RWPE1 (cell line): ENCODE results near the gene PPFIBP1.

Experiments used
- CTCF ChIA-PET: fragments of 350-600 bp; sonication (Branson Sonifier 250); formaldehyde crosslinking; extraction: SDS; loops from one replicate; lab custom pipeline; 2021; lab: Yijun Ruan, JAX
- POLR2A ChIA-PET: fragments of 400-600 bp; formaldehyde crosslinking; extraction: SDS; loops from one replicate; lab custom pipeline; 2020; ENCODE audit warnings: antibody characterized with exemption; ENCODE audit not compliant: low non-redundant PET; lab: Yijun Ruan, JAX
- DNase-seq: peaks from one replicate; pipeline ENCODE4 v3.0.0; 2012; ENCODE audit warnings: low spot score
- H3K27ac ChIP-seq: fragments of 450-650 bp; 2 replicates; pipeline ENCODE4 v1.5.1; 2017
- TF ChIP-seq, protein P1 (sequence below): fragments of 450-650 bp; conservative IDR thresholded peaks from 2 replicates; pipeline ENCODE4 v1.5.1; 2017; ENCODE audit warnings: low read depth, mild to moderate bottlenecking

PPFIBP1 gene

DNA sequence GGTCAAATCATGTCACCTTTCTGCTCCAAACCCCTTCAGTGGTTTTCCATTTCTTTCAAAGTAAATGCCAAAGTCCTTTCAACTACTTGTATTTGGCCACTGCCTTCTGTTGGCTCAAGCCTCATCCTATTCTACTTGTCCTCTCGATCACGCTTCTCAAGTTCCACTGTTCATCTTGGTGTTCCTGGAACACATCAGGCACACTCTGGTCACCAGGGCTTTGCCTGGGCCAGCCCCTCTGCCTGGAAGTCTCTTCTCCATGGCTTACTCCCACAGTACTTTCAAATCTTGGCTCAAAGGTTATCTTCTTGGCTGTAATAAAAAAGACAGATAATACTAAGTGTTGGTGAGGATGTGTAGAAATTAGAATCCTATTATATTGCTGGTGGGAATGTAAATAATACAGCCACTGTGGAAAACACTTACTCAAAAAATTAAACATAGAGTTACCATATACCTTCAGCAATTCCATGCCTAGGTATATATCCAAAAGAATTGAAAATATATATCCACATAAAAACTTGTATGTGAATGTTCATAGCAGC is 17.3 kb upstream of the PPFIBP1 start:
- no peak for DNase-seq
- H3K27ac ChIP-seq = no peak overlapping the region
- TF ChIP-seq, protein P1, sequence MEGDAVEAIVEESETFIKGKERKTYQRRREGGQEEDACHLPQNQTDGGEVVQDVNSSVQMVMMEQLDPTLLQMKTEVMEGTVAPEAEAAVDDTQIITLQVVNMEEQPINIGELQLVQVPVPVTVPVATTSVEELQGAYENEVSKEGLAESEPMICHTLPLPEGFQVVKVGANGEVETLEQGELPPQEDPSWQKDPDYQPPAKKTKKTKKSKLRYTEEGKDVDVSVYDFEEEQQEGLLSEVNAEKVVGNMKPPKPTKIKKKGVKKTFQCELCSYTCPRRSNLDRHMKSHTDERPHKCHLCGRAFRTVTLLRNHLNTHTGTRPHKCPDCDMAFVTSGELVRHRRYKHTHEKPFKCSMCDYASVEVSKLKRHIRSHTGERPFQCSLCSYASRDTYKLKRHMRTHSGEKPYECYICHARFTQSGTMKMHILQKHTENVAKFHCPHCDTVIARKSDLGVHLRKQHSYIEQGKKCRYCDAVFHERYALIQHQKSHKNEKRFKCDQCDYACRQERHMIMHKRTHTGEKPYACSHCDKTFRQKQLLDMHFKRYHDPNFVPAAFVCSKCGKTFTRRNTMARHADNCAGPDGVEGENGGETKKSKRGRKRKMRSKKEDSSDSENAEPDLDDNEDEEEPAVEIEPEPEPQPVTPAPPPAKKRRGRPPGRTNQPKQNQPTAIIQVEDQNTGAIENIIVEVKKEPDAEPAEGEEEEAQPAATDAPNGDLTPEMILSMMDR = no peak
- CTCF ChIA-PET = no interaction called here
- POLR2A ChIA-PET = no interaction called here

DNA sequence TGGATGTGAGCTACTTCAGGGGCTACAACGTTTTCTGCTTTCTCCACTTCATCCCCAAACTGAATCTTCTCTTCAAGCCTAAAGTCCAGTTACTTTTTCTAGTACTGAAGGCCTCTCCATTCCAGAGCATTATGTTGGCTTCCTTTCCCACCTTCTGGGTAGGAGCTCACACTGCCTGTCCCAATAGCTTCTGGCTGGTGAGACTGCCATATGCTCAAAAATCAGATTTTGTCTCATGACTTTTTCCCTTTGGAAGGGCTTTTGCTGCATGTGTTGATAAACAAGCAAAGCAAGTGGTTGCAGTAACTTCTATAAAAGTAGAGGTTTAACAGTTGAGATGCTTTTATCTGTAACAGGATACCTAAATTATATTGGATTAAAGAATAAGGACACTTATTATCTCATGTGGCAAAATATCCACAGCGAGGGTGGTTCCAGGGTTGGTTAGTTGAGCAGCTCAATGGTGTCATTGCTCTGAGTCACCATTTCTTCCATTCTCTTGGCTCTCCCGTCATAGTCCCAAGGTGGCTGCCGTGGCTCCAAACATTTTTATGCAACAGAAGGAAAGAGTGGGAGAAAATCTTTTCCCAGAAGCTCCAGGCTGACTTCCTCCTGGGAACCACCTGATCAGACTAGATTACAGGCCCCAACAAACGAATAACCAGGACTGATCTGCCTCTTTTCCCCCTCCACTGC is 15.1 kb upstream of the PPFIBP1 start:
- POLR2A ChIA-PET = no interaction called here
- no peak for DNase-seq
- TF ChIP-seq, protein P1 = no peak
- H3K27ac ChIP-seq = no peak overlapping the region
- CTCF ChIA-PET = no interaction called here

DNA sequence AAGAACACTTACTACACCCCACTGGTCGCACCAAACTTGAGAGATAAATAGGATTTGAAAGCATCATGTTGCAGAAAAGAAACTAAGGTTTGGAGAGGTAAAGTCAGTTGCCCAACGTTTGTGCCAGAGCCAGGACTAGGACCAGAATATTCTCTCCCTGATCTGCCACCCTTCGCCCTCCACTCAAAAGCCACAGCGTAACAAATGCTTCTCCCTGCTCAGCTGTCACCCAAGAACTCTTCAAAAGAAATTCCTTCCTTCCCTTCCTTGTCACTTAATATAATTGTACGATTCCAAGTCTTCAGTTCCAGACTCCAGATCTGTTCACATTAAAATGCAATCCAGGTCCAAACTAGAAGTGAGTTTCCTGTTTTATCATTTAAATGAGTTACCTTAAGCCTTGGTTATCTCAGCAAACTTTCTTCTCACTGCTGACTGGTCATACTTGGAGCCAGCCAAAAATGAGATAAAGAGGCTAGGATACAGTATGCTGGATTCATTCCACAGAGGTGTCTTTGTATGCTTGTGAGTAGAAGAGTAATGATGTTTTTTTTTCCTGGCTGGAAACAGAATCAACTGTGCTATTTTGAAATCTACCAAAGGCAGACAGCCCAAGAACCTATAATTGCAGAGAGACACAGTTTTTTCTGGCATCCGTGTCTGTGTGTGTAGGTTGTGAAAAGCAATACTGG is 12.8 kb upstream of the PPFIBP1 start:
- CTCF ChIA-PET = interaction anchor here (0.6 kb wide), 1 partner anchor 491 kb away, joined by 3 read pairs; no protein-coding TSS in a partner anchor
- no peak overlapping the region for H3K27ac ChIP-seq
- POLR2A ChIA-PET = no interaction called here
- no peak for DNase-seq
- TF ChIP-seq, protein P1 = no peak

DNA sequence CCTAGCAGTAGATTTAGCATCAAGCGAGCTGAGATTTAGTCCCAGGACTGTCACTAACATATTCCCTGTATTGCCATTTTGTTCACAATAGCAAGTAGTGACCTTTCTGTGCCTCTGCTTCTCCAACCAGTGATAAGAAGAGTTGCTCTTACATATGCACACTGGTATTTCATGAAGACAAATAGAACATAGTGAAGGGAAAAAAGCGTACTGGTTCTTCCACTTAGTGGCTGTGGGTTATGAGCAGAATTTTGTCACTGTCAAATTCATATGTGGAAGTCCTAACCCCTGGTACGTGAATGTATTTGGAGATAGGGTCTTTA is 12.3 kb upstream of the PPFIBP1 start:
- CTCF ChIA-PET = interaction anchor here (0.6 kb wide), 1 partner anchor 491 kb away, joined by 3 read pairs; no protein-coding TSS in a partner anchor
- TF ChIP-seq, protein P1 = no peak

DNA sequence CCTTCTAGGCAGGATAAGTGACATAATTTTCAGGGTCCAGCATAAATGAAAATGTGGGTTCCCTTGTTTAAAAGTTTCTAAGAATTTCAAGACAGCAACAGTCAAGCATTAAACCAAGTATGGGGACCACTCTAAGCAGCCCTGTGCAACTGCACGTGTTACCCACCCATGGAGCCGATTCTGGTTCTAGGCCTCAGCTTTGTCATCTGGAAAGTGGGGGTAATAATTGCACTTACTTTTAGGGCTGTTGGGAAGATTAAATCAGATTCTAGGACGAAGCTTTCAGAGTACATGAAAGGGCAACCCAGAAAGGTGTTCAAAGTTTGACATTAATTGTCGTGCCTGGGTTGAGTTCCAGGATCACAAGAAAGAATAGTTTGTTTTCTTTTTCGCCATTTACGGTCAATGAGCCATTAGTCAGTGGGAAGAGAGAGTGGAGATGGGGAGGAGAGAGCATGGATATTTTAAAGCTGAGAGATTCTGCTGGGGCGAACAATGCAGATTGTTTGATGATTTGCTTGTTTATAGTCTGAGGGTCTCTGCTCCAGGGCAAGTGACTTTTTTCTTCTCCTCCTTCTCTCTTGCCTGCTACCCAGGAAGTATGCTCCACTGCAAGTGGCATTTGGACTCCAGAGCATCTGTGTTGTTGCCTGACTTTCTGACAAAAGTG is 10.7 kb upstream of the PPFIBP1 start:
- TF ChIP-seq, protein P1 = no peak
- ChIA-PET CTCF (interaction anchor here (0.7 kb wide), 1 partner anchor 79 kb away, joined by 3 read pairs; no protein-coding TSS in a partner anchor), POLR2A (no interaction called here)
- no peak for DNase-seq
- H3K27ac ChIP-seq = no peak overlapping the region

More for the DNA sequence above, 12.3 kb upstream of the PPFIBP1 start:
- no peak for DNase-seq
- POLR2A ChIA-PET = no interaction called here
- H3K27ac ChIP-seq = no peak overlapping the region

DNA sequence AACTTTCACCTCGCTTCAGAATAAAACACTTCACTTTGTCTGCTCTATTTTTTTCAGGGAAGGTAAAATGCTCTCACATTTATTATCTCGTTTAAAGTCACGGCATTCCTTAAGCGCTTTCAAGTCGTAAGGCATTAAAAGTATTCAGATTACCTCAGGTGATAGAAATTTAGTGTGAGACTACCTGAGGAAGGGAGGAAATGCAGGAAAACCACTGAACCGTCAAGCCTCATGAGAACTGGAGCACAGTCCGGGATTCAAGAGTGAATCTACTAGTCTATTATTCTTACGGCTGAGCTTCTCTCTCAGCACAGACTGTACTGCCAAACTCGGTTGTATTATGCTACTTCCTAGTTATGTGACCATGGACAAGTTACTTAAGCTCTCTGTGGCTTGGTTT is 8.3 kb upstream of the PPFIBP1 start:
- TF ChIP-seq, protein P1 = no peak
- no peak for DNase-seq
- H3K27ac ChIP-seq = no peak overlapping the region
- POLR2A ChIA-PET = no interaction called here
- CTCF ChIA-PET = no interaction called here
